ENCODE results near the gene RAB40C.

GRCh38 chr16:629185-629832, 39.4 kb downstream of the RAB40C start:
- no peak for TF ChIP-seq CTCF (conservative IDR thresholded peaks at IDR 0.05 in 1 of 2, IDR thresholded peaks at IDR 0.05 in 1 of 2; ENCODE audit: low read depth in 1 of 2, low read length in 2 of 2)
- TF ChIP-seq EZH2 (IDR thresholded peaks at IDR 0.05; ENCODE audit: low read length, missing control alignments) = no peak

All from fibroblast of lung (primary cell).